ENCODE data around the gene ELP4. TPM values are rescaled to one million over a fixed set of nuclear protein-coding genes. Genes with fewer than 3 reads are reported as not detected.

Gene ELP4
- total and polyA plus RNA-seq, 9 of the 15 experiments (the other 6 are each of a cell fraction or from before 2014, with no cell fraction given) = 24.1 to 60.3 (median 38.7) TPM

GRCh38 chr11:31810779-31811647 lies 301.4 kb downstream of the ELP4 start, which contains the start of gene PAX6 (continued):
- TF ChIP-seq, protein P1, sequence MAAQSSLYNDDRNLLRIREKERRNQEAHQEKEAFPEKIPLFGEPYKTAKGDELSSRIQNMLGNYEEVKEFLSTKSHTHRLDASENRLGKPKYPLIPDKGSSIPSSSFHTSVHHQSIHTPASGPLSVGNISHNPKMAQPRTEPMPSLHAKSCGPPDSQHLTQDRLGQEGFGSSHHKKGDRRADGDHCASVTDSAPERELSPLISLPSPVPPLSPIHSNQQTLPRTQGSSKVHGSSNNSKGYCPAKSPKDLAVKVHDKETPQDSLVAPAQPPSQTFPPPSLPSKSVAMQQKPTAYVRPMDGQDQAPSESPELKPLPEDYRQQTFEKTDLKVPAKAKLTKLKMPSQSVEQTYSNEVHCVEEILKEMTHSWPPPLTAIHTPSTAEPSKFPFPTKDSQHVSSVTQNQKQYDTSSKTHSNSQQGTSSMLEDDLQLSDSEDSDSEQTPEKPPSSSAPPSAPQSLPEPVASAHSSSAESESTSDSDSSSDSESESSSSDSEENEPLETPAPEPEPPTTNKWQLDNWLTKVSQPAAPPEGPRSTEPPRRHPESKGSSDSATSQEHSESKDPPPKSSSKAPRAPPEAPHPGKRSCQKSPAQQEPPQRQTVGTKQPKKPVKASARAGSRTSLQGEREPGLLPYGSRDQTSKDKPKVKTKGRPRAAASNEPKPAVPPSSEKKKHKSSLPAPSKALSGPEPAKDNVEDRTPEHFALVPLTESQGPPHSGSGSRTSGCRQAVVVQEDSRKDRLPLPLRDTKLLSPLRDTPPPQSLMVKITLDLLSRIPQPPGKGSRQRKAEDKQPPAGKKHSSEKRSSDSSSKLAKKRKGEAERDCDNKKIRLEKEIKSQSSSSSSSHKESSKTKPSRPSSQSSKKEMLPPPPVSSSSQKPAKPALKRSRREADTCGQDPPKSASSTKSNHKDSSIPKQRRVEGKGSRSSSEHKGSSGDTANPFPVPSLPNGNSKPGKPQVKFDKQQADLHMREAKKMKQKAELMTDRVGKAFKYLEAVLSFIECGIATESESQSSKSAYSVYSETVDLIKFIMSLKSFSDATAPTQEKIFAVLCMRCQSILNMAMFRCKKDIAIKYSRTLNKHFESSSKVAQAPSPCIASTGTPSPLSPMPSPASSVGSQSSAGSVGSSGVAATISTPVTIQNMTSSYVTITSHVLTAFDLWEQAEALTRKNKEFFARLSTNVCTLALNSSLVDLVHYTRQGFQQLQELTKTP (IDR thresholded peaks at IDR 0.05; ENCODE audit: low read depth in 1 of 2, partially characterized antibody in 2 of 2) = peak in 1 of 2 experiments; percentile 44
- TF ChIP-seq DPF2 (IDR thresholded peaks at IDR 0.05) (peak; percentile 34; the same call in 1 of the 2 replicates), HMGN3 (IDR thresholded peaks at IDR 0.05; ENCODE audit: borderline replicate concordance, extremely low read depth, insufficient read length, low read depth, low read length) (peak; percentile 38), ZNF717 (CRISPR knock-in tag; IDR thresholded peaks at IDR 0.05) (no peak), POLR2AphosphoS5 (IDR thresholded peaks at IDR 0.05; ENCODE audit: control insufficient read depth, insufficient read depth, low read depth, low read length) (no peak), KDM1A (IDR thresholded peaks at IDR 0.05) (peak; percentile 82 to 83)

Data from K562 (cell line).